Measurements from ENCODE around the gene REEP1. TPM values are rescaled to one million over a fixed set of nuclear protein-coding genes. Genes with fewer than 3 reads are reported as not detected.

Gene REEP1
- total RNA-seq, 4 donors from 2014 or later = 0.39 to 3.3 (median 1.7) TPM

- Histone ChIP-seq H3K4me3 (no peak overlapping the region), H3K27ac (no peak overlapping the region), H3K4me1 (peaks cover 0 to 3% (median 0%) of the 10 kb centered on the region in 4 donors), H3K9me3 (peaks cover 0 to 27% (median 8%) of the 10 kb centered on the region in 4 donors), H3K27me3 (no peaks in the 10 kb centered on the region), H3K36me3 (no peaks in the 10 kb centered on the region)
- DNase-seq (ENCODE audit: low spot score in 2 of 2) = no peak
- WGBS, 2 donors = 83 to 86% methylated on average over 2 of the region's 2 CpGs
- TF ChIP-seq EP300 (IDR thresholded peaks at IDR 0.05) = no peak
- TF ChIP-seq CTCF (IDR thresholded peaks at IDR 0.05) = no peak
- no peak for TF ChIP-seq POLR2A (IDR thresholded peaks at IDR 0.05)
Measured at GRCh38 chr2:86272111-86272510, 65.3 kb downstream of the REEP1 start.

GRCh38 chr2:86271248-86271647 is 66.2 kb downstream of the REEP1 start:
- H3K4me3 ChIP-seq = no peak overlapping the region
- DNase-seq (ENCODE audit: low spot score in 2 of 2) = no peak
- TF ChIP-seq EP300 (IDR thresholded peaks at IDR 0.05) = no peak
- TF ChIP-seq CTCF (IDR thresholded peaks at IDR 0.05) = no peak
- TF ChIP-seq POLR2A (IDR thresholded peaks at IDR 0.05) = no peak

GRCh38 chr2:86263956-86264355 is 73.5 kb downstream of the REEP1 start:
- H3K9me3 ChIP-seq = no peaks in the 10 kb centered on the region
- H3K27ac ChIP-seq = no peak overlapping the region
- TF ChIP-seq EP300 (IDR thresholded peaks at IDR 0.05) = no peak
- TF ChIP-seq CTCF (IDR thresholded peaks at IDR 0.05) = no peak
- no peak for TF ChIP-seq POLR2A (IDR thresholded peaks at IDR 0.05)
- H3K4me3 ChIP-seq = no peak overlapping the region
- H3K27me3 ChIP-seq = no peaks in the 10 kb centered on the region
- no peaks in the 10 kb centered on the region for H3K4me1 ChIP-seq
- 87 to 93% methylated on average over 6 of the region's 6 CpGs for WGBS, 2 donors
- DNase-seq (ENCODE audit: low spot score in 2 of 2) = no peak
- no peaks in the 10 kb centered on the region for H3K36me3 ChIP-seq

More at GRCh38 chr2:86271248-86271647, 66.2 kb downstream of the REEP1 start:
- Histone ChIP-seq H3K4me1 (peaks cover 0 to 3% (median 0%) of the 10 kb centered on the region in 4 donors), H3K9me3 (peaks cover 0 to 27% (median 8%) of the 10 kb centered on the region in 4 donors), H3K27me3 (no peaks in the 10 kb centered on the region), H3K27ac (no peak overlapping the region), H3K36me3 (no peaks in the 10 kb centered on the region)

GRCh38 chr2:86260978-86261377 is 76.4 kb downstream of the REEP1 start:
- Histone ChIP-seq H3K9me3 (no peaks in the 10 kb centered on the region), H3K27me3 (no peaks in the 10 kb centered on the region), H3K4me1 (no peaks in the 10 kb centered on the region), H3K36me3 (no peaks in the 10 kb centered on the region), H3K27ac (no peak overlapping the region), H3K4me3 (no peak overlapping the region)
- 80 to 90% methylated on average over 2 of the region's 2 CpGs for WGBS, 2 donors
- TF ChIP-seq CTCF (IDR thresholded peaks at IDR 0.05) = no peak
- TF ChIP-seq EP300 (IDR thresholded peaks at IDR 0.05) = no peak
- TF ChIP-seq POLR2A (IDR thresholded peaks at IDR 0.05) = no peak
- DNase-seq (ENCODE audit: low spot score in 2 of 2) = no peak

GRCh38 chr2:86258106-86258505 is 79.3 kb downstream of the REEP1 start:
- H3K4me1 ChIP-seq = no peaks in the 10 kb centered on the region
- H3K27me3 ChIP-seq = no peaks in the 10 kb centered on the region
- no peak for DNase-seq (ENCODE audit: low spot score in 2 of 2)
- no peaks in the 10 kb centered on the region for H3K36me3 ChIP-seq
- WGBS, 2 donors = 78 to 84% methylated on average over 2 of the region's 2 CpGs
- TF ChIP-seq CTCF (IDR thresholded peaks at IDR 0.05) (no peak), EP300 (IDR thresholded peaks at IDR 0.05) (no peak), POLR2A (IDR thresholded peaks at IDR 0.05) (no peak)
- H3K9me3 ChIP-seq = no peaks in the 10 kb centered on the region
- no peak overlapping the region for H3K4me3 ChIP-seq
- H3K27ac ChIP-seq = no peak overlapping the region
